GM21737 (cell line): Measurements from ENCODE around the gene USP13.
"Not testable (repeated sequence)": the region's sequence is repeated elsewhere in the genome, so short reads cannot be mapped to it uniquely, and the experiment has no call there.

Source experiments
- ATAC-seq: cut with Tn5 transposase; IDR thresholded peaks from one replicate; pipeline ENCODE4 v1.9.1; 2021; ENCODE audit warnings: mild to moderate bottlenecking, moderate library complexity; ENCODE audit not compliant: unreplicated experiment

Gene USP13, protein sequence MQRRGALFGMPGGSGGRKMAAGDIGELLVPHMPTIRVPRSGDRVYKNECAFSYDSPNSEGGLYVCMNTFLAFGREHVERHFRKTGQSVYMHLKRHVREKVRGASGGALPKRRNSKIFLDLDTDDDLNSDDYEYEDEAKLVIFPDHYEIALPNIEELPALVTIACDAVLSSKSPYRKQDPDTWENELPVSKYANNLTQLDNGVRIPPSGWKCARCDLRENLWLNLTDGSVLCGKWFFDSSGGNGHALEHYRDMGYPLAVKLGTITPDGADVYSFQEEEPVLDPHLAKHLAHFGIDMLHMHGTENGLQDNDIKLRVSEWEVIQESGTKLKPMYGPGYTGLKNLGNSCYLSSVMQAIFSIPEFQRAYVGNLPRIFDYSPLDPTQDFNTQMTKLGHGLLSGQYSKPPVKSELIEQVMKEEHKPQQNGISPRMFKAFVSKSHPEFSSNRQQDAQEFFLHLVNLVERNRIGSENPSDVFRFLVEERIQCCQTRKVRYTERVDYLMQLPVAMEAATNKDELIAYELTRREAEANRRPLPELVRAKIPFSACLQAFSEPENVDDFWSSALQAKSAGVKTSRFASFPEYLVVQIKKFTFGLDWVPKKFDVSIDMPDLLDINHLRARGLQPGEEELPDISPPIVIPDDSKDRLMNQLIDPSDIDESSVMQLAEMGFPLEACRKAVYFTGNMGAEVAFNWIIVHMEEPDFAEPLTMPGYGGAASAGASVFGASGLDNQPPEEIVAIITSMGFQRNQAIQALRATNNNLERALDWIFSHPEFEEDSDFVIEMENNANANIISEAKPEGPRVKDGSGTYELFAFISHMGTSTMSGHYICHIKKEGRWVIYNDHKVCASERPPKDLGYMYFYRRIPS

DNA sequence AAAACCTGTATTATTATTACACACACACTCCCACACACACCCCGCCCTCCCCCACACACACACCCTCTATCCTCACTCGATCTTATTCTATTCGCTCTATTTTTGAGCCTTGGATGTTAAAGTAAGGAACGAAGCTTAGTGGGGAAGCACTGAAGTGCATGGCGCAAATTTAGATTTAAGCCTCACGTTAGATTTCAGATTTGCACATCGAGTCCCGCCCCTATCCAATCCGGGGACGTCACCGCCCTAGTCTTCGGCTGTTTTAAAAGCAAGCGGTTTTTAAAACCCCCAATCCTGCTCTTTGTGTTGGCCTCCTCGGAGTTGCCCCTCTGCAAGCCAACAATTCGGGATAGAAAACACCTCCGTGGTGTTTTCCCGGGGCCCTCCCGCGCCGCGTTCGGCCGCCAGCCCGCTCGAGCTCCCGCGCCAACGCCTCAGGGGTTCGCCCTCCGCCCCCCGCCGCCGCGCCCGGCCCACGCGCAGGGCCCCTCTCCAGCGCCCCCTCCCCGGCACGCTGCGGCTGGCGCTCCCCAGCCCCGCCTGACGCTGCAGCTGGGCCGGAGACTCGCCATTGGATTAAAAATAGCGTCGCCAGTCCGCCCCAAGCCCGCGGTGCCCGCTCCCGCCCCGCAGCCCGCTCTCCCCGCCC is at the start of gene USP13:
Gene USP13 (plus strand): TSS at position 594 of the 649 bp plus-strand sequence. CDS start 186 bp downstream, outside the sequence.
- ATAC-seq = peak; percentile 62

DNA sequence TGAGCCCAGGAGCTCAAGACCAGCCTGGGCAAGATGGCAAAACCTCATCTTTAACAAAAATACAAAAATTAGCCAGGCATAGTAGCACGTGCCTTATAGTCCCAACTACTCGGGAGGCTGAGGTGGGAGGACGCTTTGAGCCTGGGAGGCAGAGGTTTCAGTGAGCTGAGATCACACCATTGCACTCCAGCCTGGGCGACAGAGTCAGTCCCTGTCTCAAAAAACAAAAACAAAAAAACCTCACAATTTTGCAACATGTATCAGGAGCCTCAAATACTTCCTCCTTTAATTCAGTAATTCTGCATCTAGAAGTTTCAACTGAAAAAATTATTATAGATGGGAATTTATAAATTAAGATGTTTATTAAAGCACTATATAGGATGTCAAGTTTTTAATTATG is 49.5 kb upstream of the USP13 start:
- ATAC-seq = no peak

DNA sequence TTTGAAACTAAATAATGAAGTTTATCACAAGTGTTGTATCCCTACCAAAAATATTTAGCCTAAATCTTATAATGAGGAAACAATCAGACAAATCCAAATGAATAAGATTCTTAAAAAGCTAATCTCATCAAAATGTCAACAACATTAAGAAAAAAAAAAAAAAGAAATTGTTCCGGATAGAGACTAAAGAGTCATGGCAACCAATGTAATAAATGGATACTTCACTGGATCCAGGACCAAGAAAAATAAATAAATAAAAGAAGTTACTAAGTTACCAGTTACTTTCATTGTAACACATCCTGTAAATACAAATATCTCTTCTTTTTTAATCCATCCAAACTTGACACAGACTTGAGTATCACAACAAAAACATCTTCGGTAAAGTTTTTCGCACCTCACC is 49.0 kb upstream of the USP13 start:
- no peak for ATAC-seq

DNA sequence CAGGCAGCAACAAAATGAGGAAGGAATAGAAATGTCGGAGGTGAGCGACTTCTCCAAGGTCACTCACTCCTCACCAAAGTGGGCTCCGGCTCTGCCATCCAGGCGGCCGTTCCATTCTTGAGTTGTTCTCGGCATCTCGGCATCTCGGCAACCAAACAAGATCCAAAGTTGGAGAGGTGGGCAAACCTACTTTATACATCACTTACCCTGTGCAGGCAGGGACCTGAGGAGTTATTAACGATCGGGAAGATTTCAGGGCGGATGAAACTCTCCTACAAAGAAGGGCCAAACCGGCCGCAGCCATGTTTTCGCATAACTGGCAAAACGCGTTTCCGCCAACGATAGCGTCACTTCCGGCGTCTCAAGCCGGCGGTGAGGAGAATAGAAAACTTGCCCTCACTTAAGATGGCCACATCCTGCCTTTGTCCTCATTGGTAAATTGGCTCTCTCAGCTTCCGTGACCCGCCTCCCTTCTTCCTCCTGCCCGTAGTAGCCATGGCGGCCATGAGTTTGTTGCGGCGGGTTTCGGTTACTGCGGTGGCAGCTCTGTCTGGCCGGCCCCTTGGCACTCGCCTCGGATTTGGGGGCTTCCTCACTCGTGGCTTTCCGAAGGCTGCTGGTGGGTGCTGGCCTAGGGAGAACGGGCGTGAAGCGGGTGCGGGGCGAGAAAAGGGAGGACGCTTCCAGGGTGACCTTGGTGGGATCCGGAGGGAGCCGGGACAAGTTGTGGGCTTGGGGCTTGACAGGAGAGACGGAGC is 48.3 kb upstream of the USP13 start, which contains the start of the genes MRPL47 and NDUFB5:
Gene MRPL47 (minus strand): TSS at position 318 of the 758 bp plus-strand sequence. CDS start 14 bp downstream, at position 304.
Gene NDUFB5 (plus strand): TSS at position 474 of the 758 bp plus-strand sequence. CDS start 22 bp downstream, at position 496.
- ATAC-seq = peak; percentile 97

DNA sequence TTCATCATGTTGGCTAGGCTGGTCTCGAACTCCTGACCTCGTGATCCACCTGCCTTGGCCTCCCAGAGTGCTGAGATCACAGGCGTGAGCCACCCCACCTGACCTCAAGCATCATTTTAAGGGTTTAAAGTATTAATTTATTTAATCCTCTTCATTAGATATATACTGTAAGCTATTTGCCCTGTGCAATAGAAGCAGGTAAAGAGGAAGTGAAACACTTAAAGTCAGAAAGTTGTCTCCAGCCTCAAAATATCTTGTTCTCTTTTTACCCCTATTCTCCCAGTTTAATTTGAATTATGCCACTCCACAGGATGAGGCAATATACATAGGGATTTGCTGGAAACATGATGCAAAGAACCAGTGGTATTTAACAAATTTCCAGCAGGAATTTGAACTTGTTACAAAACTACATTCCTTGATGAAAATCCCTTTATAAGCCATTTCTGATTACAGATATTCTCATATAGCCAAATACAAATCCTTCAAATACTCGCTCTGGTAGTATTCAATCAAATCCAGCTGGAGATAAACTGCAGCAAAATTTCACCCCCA is 46.2 kb upstream of the USP13 start:
- ATAC-seq = no peak

DNA sequence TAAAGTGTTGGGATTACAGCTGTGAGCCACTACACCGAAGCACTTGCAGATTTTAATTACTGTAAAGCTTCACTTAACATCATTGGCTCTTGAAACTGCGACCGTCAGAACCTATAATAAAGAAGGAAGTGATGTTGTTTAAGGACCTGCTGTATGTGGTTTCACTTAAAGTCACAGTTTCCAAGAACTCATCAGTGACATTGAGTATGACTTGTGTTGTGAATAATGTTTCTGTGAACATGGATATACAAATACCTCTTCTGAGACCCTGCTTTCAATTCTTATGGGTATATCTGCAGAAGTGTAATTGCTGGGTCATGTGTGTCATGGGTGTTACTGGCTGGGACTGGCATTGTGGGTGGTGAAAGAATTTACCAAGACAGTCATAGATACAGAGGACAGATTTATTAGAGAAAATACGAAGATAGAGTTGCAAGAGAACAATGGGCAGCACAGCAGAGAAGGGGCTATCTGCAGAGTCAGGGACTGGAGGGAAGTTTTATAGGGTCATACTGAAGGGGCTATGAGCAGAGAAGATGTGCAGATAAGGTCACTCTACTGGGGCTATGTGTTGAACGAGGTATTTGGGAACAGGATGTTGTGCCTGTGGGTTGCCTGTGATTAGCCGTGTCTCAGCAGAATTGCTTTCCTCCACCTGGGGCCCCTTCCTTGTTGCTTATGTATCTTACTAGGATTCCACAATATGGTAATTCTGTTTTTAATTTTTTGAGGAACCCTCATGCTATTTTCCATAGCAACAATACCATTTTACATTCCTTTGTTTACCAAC is 43.7 kb upstream of the USP13 start:
- peak; percentile 46 for ATAC-seq

DNA sequence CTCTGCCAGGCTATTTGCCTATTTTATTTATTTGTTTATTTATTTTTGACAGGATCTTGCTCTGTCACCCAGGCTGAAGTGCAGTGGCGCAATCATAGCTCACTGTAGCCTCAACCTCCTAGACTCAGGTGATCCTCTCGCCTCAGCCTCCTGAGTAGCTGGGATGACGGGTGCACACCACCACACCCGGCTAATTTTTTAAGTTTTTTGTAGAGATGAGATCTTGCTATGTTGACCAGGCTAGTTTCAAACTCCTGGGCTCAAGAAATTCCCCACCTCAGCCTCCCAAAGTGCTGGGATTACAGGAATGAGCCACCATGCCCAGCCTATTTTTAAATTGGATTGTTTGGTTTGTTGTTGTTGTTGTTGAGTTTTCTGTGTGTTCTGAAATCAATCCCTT is 42.8 kb upstream of the USP13 start:
- no peak for ATAC-seq

DNA sequence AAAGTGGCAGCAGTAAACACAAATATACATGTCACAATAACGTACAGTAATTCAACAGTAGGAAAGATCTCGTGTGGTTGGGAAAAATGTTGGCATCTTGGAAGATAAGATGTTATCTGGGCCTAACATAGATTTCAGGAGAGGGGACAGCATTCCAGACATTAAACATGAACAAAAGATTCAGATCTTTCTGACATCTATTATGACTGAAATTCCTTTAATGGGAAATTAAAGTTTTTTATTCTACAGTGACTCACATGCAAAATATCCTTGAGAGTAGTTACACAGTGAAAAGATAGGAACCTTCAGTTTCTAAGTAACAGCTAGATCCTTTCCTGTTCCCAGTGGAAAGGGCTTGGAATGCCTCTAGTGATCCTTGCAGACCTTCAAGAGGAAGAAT is 39.0 kb upstream of the USP13 start:
- ATAC-seq = no peak

DNA sequence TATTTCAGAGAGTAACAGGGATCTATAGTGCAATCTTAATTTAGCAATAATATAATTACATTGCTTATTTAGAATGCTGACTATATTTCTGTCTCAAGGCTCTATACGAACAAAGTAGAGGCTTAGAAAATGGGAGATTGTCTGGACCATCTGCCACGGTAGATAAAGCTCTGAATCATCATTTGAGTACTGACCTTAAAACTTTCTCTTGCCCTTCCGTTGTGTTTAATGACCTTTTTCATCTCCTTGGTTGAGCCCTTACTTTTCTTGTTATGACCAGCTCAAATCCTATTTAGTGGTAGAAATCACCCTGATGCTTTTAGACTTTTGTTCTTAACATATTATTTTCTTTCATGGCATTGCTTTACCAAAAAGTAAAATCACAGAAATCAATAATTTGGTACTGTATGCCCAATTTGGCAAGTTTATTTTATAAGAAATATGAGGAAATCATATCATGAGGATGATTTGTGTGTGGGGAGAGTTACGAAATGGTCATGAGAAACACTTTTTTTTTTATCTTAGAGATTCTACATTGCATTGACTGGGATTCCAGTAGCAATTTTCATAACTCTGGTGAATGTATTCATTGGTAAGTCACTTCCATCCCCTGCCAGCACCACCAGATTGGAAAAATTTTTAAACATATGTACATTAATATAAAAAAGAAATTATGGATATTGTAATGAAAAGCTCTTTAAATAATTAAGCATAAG is 37.2 kb upstream of the USP13 start:
- ATAC-seq = no peak

DNA sequence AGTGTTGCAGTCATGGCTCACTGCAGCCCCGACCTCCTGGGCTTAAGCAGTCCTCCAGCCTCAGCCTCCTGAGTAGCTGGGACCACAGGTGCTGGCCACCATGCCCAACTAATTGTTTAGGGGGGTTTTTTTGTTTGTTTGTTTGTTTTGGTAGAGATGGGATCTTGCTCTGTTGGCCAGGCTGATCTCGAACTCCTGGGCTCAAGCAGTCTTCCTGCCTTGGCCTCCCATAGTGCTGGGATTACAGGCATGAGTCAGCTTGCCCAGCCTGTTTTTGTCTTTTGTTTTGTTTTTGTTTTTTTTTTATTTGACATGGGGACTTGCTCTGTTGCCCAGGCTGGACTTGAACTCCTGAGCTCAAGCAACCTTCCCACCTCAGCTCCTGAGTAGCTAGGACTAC is 30.8 kb upstream of the USP13 start:
- no peak for ATAC-seq

DNA sequence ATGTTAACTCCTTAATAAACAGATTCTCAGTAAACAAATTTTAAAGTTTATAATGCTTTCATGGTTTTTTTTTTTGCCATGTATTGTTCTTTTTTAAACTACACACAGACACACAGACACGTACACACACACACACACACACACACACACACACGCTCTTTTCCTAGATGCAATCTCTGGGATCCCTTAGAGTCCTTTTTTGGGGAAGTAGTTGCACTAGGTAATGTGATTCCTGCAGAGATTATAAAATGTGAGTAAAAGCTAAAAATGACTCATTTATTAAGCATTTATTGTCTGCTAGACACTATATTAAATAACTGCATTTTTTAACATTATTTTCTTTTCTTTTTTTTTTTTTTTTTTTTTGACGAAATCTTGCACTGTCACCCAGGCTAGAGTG is 28.4 kb upstream of the USP13 start:
- ATAC-seq = no peak

DNA sequence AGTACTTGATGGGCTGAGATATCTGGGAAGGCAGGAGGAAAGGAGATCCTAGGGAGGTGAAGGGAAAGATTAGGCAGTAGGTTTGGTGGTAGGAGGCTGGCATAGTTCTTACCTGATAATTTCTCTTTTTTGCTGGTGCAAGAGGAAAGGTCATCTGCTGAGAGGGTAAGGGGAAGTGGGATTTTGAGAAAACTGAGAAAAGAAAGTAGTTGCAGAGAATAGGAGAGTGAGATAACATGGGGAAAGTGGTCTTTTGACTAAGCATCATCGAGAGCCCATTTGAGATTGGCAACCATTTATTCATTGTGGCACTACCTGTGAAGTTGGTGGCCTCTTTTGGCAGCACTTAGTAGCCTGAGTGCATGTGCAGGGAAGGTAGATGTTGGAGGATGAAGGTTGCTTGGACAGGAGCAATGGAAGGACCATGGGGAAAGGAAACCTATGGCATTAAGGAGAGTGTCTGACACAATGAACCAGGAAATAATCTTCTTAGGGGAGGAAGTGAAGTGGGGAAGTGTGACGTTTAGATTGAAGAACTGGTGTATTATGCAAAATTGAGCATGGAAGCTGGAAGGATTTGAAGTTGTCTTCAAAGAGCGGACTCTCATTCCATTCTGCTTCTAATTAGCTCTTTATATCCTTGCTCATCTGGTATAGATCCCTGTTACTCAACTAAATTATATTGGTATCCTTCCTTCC is 21.9 kb upstream of the USP13 start:
- ATAC-seq = no peak

DNA sequence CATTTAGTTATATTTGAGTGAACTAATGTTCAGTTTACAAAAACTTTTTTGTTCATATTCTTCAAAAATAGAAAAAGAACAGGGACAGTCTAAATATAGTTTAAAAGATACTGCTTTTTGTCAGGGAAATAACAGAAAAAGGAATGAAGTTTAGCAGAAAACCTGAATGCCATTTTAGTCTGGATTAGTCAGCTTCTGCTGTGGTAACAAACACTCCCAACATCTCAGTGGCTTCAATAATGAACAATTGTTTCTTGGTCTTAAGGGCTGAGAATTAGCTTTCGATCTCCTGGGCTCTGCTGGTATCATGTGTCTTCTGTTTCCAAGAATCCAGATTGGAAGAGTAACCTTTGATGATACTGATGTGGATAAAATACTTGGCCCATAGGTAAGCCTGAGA is 12.4 kb upstream of the USP13 start:
- no peak for ATAC-seq

DNA sequence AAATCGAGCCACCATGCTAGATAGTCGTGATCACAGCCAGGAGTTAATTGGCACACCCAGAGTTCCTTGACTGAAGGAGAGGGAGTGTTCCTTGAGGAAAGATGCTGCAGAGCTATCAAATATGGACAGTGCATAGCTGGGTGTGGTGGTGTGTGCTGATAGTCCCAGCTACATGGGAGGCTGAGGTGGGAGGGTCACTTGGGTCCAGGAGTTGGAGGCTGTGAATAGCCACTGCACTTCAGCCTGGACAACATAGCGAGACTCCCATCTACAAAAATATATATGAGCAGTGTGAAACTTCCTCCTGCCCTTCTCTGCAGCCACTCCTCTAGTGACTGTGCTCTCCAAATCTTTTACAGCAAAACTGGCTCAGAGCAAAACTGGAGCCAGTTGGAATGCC is 10.0 kb upstream of the USP13 start:
- no peak for ATAC-seq

DNA sequence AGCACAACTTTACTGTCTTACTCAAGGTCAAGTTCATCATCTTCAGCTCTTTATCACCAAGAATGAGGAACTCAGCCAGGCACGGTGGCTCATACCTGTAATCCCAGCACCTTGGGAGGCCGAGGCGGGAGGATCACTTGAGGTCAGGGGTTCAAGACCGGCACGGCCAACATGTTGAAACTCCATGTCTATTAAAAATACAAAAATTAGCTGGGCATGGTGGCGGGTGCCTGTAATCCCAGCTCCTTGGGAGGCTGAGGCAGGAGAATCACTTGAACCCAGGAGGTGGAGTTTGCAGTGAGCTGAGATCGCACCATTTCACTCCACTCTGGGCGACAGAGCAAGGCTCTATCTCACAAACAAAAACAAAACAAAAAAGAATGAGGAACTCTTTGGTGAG is 9.0 kb upstream of the USP13 start:
- not testable (repeated sequence) for ATAC-seq

DNA sequence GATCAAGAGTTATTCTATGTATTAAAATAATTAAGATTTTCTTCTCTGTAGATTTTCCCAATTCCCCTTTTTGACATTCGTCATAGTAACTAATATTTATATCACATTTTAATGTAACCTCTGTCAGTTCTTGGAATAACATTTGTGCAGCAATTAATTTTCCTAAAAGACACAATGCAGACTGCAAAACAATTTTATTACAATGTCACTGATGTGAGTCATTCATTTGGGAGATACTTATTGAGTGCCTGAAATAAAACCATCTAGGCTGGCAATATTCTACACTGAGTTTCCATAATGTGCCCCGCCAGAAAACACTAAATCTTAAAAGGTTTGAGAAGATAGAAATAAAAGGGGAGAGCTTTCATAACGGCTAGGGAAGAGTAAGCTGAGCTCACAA is 6.7 kb upstream of the USP13 start:
- ATAC-seq = no peak

DNA sequence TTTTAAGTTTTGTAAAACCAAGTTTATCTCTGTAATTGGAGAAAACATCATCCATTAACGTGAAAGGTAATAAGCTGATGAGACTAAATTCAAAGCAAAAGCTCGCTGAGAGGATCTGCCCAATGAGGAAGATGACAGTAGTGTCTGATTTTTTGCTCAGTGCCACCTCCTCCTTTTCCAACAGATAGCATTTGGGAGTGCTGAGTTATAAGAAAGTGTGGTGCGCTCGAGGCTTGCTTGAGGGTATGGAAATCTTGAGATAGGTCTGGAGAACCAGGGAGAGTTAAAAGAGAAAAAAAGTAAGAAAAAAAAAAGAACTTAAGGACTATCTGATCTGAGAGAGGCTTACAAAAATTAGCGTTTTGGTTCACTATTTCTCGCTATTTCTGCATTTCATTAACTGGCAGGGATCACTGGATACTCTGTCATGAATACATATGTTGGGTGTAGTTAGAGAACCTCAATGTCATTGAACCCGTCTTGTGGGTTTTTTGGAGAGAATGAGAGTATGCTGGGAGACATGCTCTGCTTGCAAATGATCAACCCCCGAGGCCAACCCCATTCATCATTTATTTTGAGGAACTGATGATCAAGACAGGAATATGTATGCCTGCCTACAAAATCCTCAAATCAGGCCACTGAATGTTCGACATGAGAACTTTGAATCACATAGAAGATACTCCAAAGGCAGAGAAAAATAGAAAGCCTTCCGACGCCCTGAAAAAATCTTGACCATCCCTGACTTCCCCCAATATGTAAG is 973 bp upstream of the USP13 start:
- no peak for ATAC-seq
